Measurements from ENCODE around the gene PCDHB14. TPM values are rescaled to one million over a fixed set of nuclear protein-coding genes. Genes with fewer than 3 reads are reported as not detected.
"Not testable (repeated sequence)": the region's sequence is repeated elsewhere in the genome, so short reads cannot be mapped to it uniquely, and the experiment has no call there.

The PCDHB14 gene
- total RNA-seq, 1 experiment from 2014 or later: 4.7 TPM

GRCh38 chr5:141180313-141180712, 42.8 kb upstream of the PCDHB14 start:
- no peaks in the 10 kb centered on the region for H3K4me1 Mint-ChIP-seq (ENCODE audit: insufficient read depth, unreplicated experiment)
- H3K4me3 Mint-ChIP-seq (ENCODE audit: unreplicated experiment): no peak overlapping the region
- DNase-seq (ENCODE audit: unreplicated experiment): no peak
- no peak overlapping the region for H3K27ac Mint-ChIP-seq (ENCODE audit: low read depth, unreplicated experiment)
- H3K27me3 Mint-ChIP-seq (ENCODE audit: insufficient read depth, unreplicated experiment): no peaks in the 10 kb centered on the region
- BruUV-seq (replicated peaks): no TSS peak
- H3K9me3 Mint-ChIP-seq (ENCODE audit: unreplicated experiment): peaks cover 14% of the 10 kb centered on the region
- CTCF ChIA-PET: no interaction called here
- intact Hi-C loops (cut with micrococcal nuclease): no loop called here
- POLR2A ChIA-PET: no interaction called here
- peaks cover 13% of the 10 kb centered on the region for H3K36me3 Mint-ChIP-seq (ENCODE audit: insufficient read depth, unreplicated experiment)
- no peak for TF ChIP-seq CTCF (IDR thresholded peaks at IDR 0.05; ENCODE audit: unreplicated experiment)

- H3K9me3 Mint-ChIP-seq (ENCODE audit: unreplicated experiment): peaks cover 27% of the 10 kb centered on the region
- H3K27ac Mint-ChIP-seq (ENCODE audit: low read depth, unreplicated experiment): peak within 1 kb of the TSS; percentile 83
- peaks cover 6% of the 10 kb centered on the region for H3K4me1 Mint-ChIP-seq (ENCODE audit: insufficient read depth, unreplicated experiment)
- peak within 1 kb of the TSS; percentile 83 for H3K4me3 Mint-ChIP-seq (ENCODE audit: unreplicated experiment)
- no TSS peak for BruUV-seq (replicated peaks)
- peak; percentile 68 for DNase-seq (ENCODE audit: unreplicated experiment)
- CTCF ChIA-PET: interaction anchor here (0.6 to 2.0 kb wide), 13 partner anchors 10 to 613 kb away, joined by 3 to 14 read pairs (median 5); partner anchors contain the start of genes PCDHB10, PCDHB11, PCDHB14 and PCDHB3
- POLR2A ChIA-PET: interaction anchor here (0.8 kb wide), 1 partner anchor 138 kb away, joined by 3 read pairs; the partner anchor contains the start of gene TAF7
- intact Hi-C loops (cut with micrococcal nuclease): no loop called here
- H3K27me3 Mint-ChIP-seq (ENCODE audit: insufficient read depth, unreplicated experiment): no peaks in the 10 kb centered on the region
- TF ChIP-seq CTCF (IDR thresholded peaks at IDR 0.05; ENCODE audit: unreplicated experiment): peak; percentile 30
- peaks cover 13% of the 10 kb centered on the region for H3K36me3 Mint-ChIP-seq (ENCODE audit: insufficient read depth, unreplicated experiment)
Measured at GRCh38 chr5:141182248-141182647, 40.9 kb upstream of the PCDHB14 start, which contains the start of gene PCDHB16. TSS of gene PCDHB16 (plus strand) at chr5:141182387. CDS start at chr5:141182560, 173 bp downstream.

GRCh38 chr5:141184117-141184855, 38.9 kb upstream of the PCDHB14 start:
- BruUV-seq (replicated peaks); H3K4me1 Mint-ChIP-seq (ENCODE audit: insufficient read depth, unreplicated experiment); H3K27ac Mint-ChIP-seq (ENCODE audit: low read depth, unreplicated experiment); intact Hi-C loops (cut with micrococcal nuclease); H3K4me3 Mint-ChIP-seq (ENCODE audit: unreplicated experiment); POLR2A ChIA-PET; DNase-seq (ENCODE audit: unreplicated experiment); H3K27me3 Mint-ChIP-seq (ENCODE audit: insufficient read depth, unreplicated experiment): not testable (repeated sequence)
- CTCF ChIA-PET: interaction anchor here (0.5 kb wide), 1 partner anchor 334 kb away, joined by 3 read pairs; no protein-coding TSS in a partner anchor
- peaks cover 13% of the 10 kb centered on the region for H3K36me3 Mint-ChIP-seq (ENCODE audit: insufficient read depth, unreplicated experiment)
- peaks cover 35% of the 10 kb centered on the region for H3K9me3 Mint-ChIP-seq (ENCODE audit: unreplicated experiment)

- peaks cover 18% of the 10 kb centered on the region for H3K36me3 Mint-ChIP-seq (ENCODE audit: insufficient read depth, unreplicated experiment)
- peaks cover 7% of the 10 kb centered on the region for H3K4me1 Mint-ChIP-seq (ENCODE audit: insufficient read depth, unreplicated experiment)
- intact Hi-C loops (cut with micrococcal nuclease): no loop called here
- ChIA-PET CTCF (interaction anchor here (0.6 to 1.5 kb wide), 18 partner anchors 9 to 380 kb away, joined by 3 to 7 read pairs (median 4); partner anchors contain the start of genes PCDHB14, PCDHB8 and PCDHGA12), POLR2A (interaction anchor here (0.6 to 1.3 kb wide), 3 partner anchors 320 to 446 kb away, joined by 3 to 4 read pairs (median 3); no protein-coding TSS in a partner anchor)
- H3K27me3 Mint-ChIP-seq (ENCODE audit: insufficient read depth, unreplicated experiment): no peaks in the 10 kb centered on the region
- BruUV-seq (replicated peaks): TSS peak; percentile 14
- peak; percentile 33 for DNase-seq (ENCODE audit: unreplicated experiment)
- peak; percentile 41 for TF ChIP-seq CTCF (IDR thresholded peaks at IDR 0.05; ENCODE audit: unreplicated experiment)
- H3K9me3 Mint-ChIP-seq (ENCODE audit: unreplicated experiment): peaks cover 41% of the 10 kb centered on the region
- H3K4me3 Mint-ChIP-seq (ENCODE audit: unreplicated experiment): peak within 1 kb of the TSS; percentile 73
- H3K27ac Mint-ChIP-seq (ENCODE audit: low read depth, unreplicated experiment): peak within 1 kb of the TSS; percentile 73
Measured at GRCh38 chr5:141186897-141187512, 36.1 kb upstream of the PCDHB14 start, which contains the start of gene PCDHB9. TSS of gene PCDHB9 (plus strand) at chr5:141187161. CDS start at chr5:141187319, 158 bp downstream.

- BruUV-seq (replicated peaks); intact Hi-C loops (cut with micrococcal nuclease); H3K27me3 Mint-ChIP-seq (ENCODE audit: insufficient read depth, unreplicated experiment); H3K4me3 Mint-ChIP-seq (ENCODE audit: unreplicated experiment); CTCF ChIA-PET; H3K27ac Mint-ChIP-seq (ENCODE audit: low read depth, unreplicated experiment); POLR2A ChIA-PET; DNase-seq (ENCODE audit: unreplicated experiment): not testable (repeated sequence)
- Mint-ChIP-seq H3K4me1 (ENCODE audit: insufficient read depth, unreplicated experiment) (peaks cover 12% of the 10 kb centered on the region), H3K9me3 (ENCODE audit: unreplicated experiment) (peaks cover 50% of the 10 kb centered on the region), H3K36me3 (ENCODE audit: insufficient read depth, unreplicated experiment) (peaks cover 19% of the 10 kb centered on the region)
Measured at GRCh38 chr5:141188682-141189081, 34.5 kb upstream of the PCDHB14 start.

- Mint-ChIP-seq H3K4me1 (ENCODE audit: insufficient read depth, unreplicated experiment) (peaks cover 12% of the 10 kb centered on the region), H3K36me3 (ENCODE audit: insufficient read depth, unreplicated experiment) (peaks cover 18% of the 10 kb centered on the region), H3K9me3 (ENCODE audit: unreplicated experiment) (peaks cover 50% of the 10 kb centered on the region)
- H3K27ac Mint-ChIP-seq (ENCODE audit: low read depth, unreplicated experiment); intact Hi-C loops (cut with micrococcal nuclease); POLR2A ChIA-PET; BruUV-seq (replicated peaks); DNase-seq (ENCODE audit: unreplicated experiment); H3K4me3 Mint-ChIP-seq (ENCODE audit: unreplicated experiment); H3K27me3 Mint-ChIP-seq (ENCODE audit: insufficient read depth, unreplicated experiment); CTCF ChIA-PET: not testable (repeated sequence)
Measured at GRCh38 chr5:141189131-141189530, 34.0 kb upstream of the PCDHB14 start.

All from MCF 10A (cell line).